Body of pancreas (tissue), 4 donors: ENCODE measurements around the gene GAD2. TPM values are rescaled to one million over a fixed set of nuclear protein-coding genes. Genes with fewer than 3 reads are reported as not detected.

Experiments used
- ATAC-seq: fragments of 150-250 bp; one replicate; pipeline ENCODE4 v1.9.1; 2016
- DNase-seq, 4 donors: peaks; one replicate each; pipeline ENCODE4 v3.0.0-alpha.2; 2019
- H3K27ac ChIP-seq, 4 donors: fragments of 200-600 bp; sonication (generic); 1 replicate in 3 of 4; 2 replicates in 1 of 4; pipeline versions ENCODE4 v1.5.1 to v1.6.1; 2016 to 2019; ENCODE audit warnings: mild to moderate bottlenecking in 1 of 4, mixed read lengths in 1 of 4, moderate library complexity in 1 of 4
- H3K27me3 ChIP-seq, 2 donors: fragments of 200-600 bp; sonication (generic); one replicate each; pipeline ENCODE4 v1.6.0; 2016; ENCODE audit warnings: mild to moderate bottlenecking in 1 of 2
- H3K36me3 ChIP-seq, 2 donors: fragments of 200-600 bp; sonication (generic); replicated peaks in 1 of 2; 2 replicates each; pipeline ENCODE4 v1.5.1; 2016; ENCODE audit warnings: low read depth in 2 of 2; ENCODE audit not compliant: insufficient read depth in 1 of 2
- H3K4me1 ChIP-seq: fragments of 200-600 bp; sonication (generic); one replicate; pipeline ENCODE4 v1.6.0; 2016
- H3K4me3 ChIP-seq, 2 donors: fragments of 200-600 bp; sonication (generic); 1 replicate in 1 of 2; 2 replicates in 1 of 2; pipeline ENCODE4 v1.5.1; 2016 to 2019
- H3K9me3 ChIP-seq, 3 donors: fragments of 200-600 bp; sonication (generic); 1 replicate in 2 of 3; 2 replicates in 1 of 3; pipeline ENCODE4 v1.5.1; 2016
- POLR2A ChIP-seq, 3 donors: fragments of 450-650 bp; IDR thresholded peaks; one replicate each; pipeline ENCODE4 v1.6.1; 2016; ENCODE audit warnings: antibody characterized with exemption in 3 of 3, mild to moderate bottlenecking in 2 of 3
- WGBS, 2 donors: methylation state at CpG; one replicate each; pipeline ENCODE4 v1.1.5; 2017; 5-methylcytosine and 5-hydroxymethylcytosine counted together
- intact Hi-C: fragments of 100-400 bp; cut with DNase I; formaldehyde crosslinking; loops from one replicate; pipeline ENCODE4 v1.15.1; 2023
- total RNA-seq, 2 donors: library from RNA; depleted of rRNA; stranded (reverse); fragments of >200 nt; gene quantifications; one replicate each; pipeline ENCODE4 v1.1.0, GENCODE V29; 2016
- TF ChIP-seq, protein P1 (sequence below), 7 experiments: fragments of 450-650 bp in 4 of 7; fragments of 200-600 bp in 3 of 7; sonication (generic) in 3 of 7; IDR thresholded peaks; one replicate each; pipeline ENCODE4 v1.5.1; 2016 to 2019; ENCODE audit warnings: antibody characterized with exemption in 7 of 7

The GAD2 gene
- total RNA-seq, 2 donors from 2014 or later: 4.3 to 11.7 TPM

DNA sequence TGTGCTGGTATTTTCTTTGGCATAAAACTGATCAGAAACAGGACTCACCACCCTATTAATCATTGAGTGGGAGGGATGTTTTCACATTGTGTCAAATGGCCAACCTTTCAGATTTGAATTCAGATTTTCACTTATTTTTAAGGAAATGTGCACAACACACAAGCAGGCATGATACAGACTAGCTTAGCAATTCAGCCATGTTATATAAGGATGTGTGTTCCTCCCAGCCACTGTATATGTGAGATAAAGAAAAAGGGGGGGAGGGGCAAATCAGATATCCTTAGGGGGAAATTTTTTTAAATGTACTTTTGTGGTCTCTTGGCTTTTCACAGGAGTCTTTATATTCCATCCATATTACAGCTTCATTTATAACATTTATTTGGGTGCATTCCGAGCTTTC is 3.1 kb downstream of the GAD2 start:
- H3K4me3 ChIP-seq: no peak overlapping the region
- ATAC-seq (no peak), DNase-seq (no peak)
- no peak overlapping the region for H3K27ac ChIP-seq
- no peaks in the 10 kb centered on the region for H3K9me3 ChIP-seq
- peaks cover 36% of the 10 kb centered on the region for H3K4me1 ChIP-seq
- no peaks in the 10 kb centered on the region for H3K36me3 ChIP-seq
- 43 to 68% methylated on average over 1 of the region's 1 CpG for WGBS, 2 donors
- peaks cover 0 to 44% of the 10 kb centered on the region in 2 donors for H3K27me3 ChIP-seq
- intact Hi-C loops: no loop called here
- TF ChIP-seq, protein P1, sequence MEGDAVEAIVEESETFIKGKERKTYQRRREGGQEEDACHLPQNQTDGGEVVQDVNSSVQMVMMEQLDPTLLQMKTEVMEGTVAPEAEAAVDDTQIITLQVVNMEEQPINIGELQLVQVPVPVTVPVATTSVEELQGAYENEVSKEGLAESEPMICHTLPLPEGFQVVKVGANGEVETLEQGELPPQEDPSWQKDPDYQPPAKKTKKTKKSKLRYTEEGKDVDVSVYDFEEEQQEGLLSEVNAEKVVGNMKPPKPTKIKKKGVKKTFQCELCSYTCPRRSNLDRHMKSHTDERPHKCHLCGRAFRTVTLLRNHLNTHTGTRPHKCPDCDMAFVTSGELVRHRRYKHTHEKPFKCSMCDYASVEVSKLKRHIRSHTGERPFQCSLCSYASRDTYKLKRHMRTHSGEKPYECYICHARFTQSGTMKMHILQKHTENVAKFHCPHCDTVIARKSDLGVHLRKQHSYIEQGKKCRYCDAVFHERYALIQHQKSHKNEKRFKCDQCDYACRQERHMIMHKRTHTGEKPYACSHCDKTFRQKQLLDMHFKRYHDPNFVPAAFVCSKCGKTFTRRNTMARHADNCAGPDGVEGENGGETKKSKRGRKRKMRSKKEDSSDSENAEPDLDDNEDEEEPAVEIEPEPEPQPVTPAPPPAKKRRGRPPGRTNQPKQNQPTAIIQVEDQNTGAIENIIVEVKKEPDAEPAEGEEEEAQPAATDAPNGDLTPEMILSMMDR (IDR thresholded peaks at IDR 0.05): no peak
- TF ChIP-seq POLR2A (IDR thresholded peaks at IDR 0.05): no peak

DNA sequence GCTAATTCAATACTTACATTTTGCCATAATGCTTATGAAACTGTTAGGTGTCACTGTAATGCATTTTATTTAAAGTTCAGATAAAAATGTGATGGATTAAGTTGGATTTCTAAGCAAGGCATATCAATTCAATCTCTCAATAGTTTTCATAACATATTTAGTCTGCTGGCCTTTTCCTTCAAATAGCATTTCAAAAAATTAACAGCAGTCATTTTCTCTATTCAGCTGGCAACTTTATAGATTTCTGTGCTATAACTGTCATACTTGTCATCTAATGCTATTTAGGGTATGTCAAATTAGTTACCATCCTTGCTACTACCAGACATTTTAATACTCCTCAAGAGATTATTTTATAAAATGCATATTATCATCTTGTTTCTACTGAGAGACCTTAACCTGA is 4.3 kb downstream of the GAD2 start:
- H3K4me1 ChIP-seq: peaks cover 23% of the 10 kb centered on the region
- no peaks in the 10 kb centered on the region for H3K36me3 ChIP-seq
- H3K27me3 ChIP-seq: peaks cover 0 to 39% of the 10 kb centered on the region in 2 donors
- no peaks in the 10 kb centered on the region for H3K9me3 ChIP-seq
- no peak for TF ChIP-seq POLR2A (IDR thresholded peaks at IDR 0.05)
- TF ChIP-seq, protein P1 (IDR thresholded peaks at IDR 0.05): no peak
- ATAC-seq: no peak
- H3K27ac ChIP-seq: no peak overlapping the region
- intact Hi-C loops: no loop called here
- no peak for DNase-seq
- no peak overlapping the region for H3K4me3 ChIP-seq

DNA sequence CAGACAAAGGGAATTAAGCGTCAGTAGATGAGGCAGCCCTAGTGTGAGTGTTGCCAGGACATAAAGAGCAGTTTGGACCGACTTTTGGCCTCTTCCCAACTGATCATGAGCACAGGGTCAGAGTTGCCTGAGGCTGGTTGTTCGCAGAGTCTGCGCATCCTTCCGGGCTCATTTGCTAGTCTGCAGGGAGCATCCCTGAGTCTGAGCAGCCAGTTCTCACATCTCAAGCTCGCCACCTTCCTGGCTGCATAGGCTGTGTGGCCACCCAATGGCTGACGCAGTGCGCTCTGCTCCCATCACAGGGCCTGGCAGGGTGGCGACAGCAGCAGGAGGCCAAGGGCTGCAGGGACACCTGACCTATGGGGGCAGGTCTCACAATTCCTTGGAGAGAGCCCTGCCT is 5.0 kb downstream of the GAD2 start:
- H3K4me3 ChIP-seq: no peak overlapping the region
- H3K27ac ChIP-seq: no peak overlapping the region
- H3K9me3 ChIP-seq: no peaks in the 10 kb centered on the region
- 11 to 12% methylated on average over 9 of the region's 9 CpGs for WGBS, 2 donors
- peak in 1 of 3 donors; percentile 20 for TF ChIP-seq POLR2A (IDR thresholded peaks at IDR 0.05)
- TF ChIP-seq, protein P1 (IDR thresholded peaks at IDR 0.05): no peak
- DNase-seq (peak in 1 of 4 donors; percentile 14), ATAC-seq (peak; percentile 40)
- H3K27me3 ChIP-seq: peaks cover 0 to 38% of the 10 kb centered on the region in 2 donors
- peaks cover 17% of the 10 kb centered on the region for H3K4me1 ChIP-seq
- intact Hi-C loops: no loop called here
- H3K36me3 ChIP-seq: no peaks in the 10 kb centered on the region

DNA sequence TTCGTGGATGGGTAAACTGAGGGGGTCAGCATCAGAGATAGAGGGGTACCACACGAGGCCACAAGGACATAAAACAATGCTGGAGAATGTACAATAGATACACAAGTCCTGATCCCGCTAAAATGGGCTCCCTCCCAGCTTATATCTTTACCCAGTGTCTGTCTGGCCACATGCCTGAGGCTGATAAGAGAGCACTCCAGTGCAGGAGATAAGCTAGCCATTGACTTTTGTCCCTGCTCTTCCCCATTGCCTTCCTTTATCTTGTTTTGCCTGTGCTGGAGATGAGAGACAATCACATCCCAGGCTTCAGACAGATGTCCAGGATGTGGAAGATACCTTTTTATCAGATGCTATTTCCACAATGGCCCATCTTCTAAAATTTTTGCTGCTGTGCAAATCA is 6.0 kb downstream of the GAD2 start:
- H3K27ac ChIP-seq: no peak overlapping the region
- ATAC-seq (no peak), DNase-seq (no peak)
- no peaks in the 10 kb centered on the region for H3K9me3 ChIP-seq
- H3K36me3 ChIP-seq: no peaks in the 10 kb centered on the region
- WGBS, 2 donors: 6 to 16% methylated on average over 3 of the region's 3 CpGs
- peaks cover 0 to 28% of the 10 kb centered on the region in 2 donors for H3K27me3 ChIP-seq
- intact Hi-C loops: no loop called here
- peaks cover 7% of the 10 kb centered on the region for H3K4me1 ChIP-seq
- TF ChIP-seq, protein P1 (IDR thresholded peaks at IDR 0.05): no peak
- no peak for TF ChIP-seq POLR2A (IDR thresholded peaks at IDR 0.05)
- no peak overlapping the region for H3K4me3 ChIP-seq

DNA sequence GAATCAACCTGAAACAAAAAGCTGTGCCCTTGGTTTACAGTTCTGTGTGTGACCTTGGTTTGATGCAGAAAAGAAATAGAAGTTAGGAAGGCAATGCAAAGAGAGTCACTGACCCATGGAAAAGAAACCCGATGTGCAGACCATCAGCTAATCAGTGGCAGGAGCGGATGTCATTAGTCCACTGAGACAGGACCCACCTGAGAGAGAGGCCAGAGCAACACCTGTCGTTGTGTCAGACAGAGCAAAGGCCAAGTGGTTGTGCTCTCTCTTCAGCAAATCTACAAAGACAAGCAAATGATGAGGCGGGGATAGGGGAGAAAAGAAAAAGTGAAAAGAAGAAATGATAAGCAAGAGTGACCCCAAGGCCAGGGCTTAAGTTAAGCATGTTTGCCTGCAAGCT is 8.7 kb downstream of the GAD2 start:
- WGBS, 2 donors: 28 to 43% methylated on average over 4 of the region's 4 CpGs
- no peaks in the 10 kb centered on the region for H3K36me3 ChIP-seq
- no peak for TF ChIP-seq POLR2A (IDR thresholded peaks at IDR 0.05)
- no peak overlapping the region for H3K4me3 ChIP-seq
- no peaks in the 10 kb centered on the region for H3K4me1 ChIP-seq
- ATAC-seq: no peak
- intact Hi-C loops: no loop called here
- DNase-seq: no peak
- H3K27ac ChIP-seq: no peak overlapping the region
- no peaks in the 10 kb centered on the region for H3K9me3 ChIP-seq
- peaks cover 0 to 14% of the 10 kb centered on the region in 2 donors for H3K27me3 ChIP-seq
